GM23338 (cell line): ENCODE results near the gene IL17REL. TPM values are rescaled to one million over a fixed set of nuclear protein-coding genes. Genes with fewer than 3 reads are reported as not detected.

Experiments used
- ATAC-seq: fragments of 200-7000 bp; cut with Tn5 transposase; 3 replicates; pipeline ENCODE4 v1.9.1; 2020
- DNase-seq: peaks from one replicate; pipeline ENCODE4 v3.0.0-alpha.2; 2015; ENCODE audit warnings: low spot score
- H2AFZ ChIP-seq: fragments of 200-600 bp; sonication (generic); 2 replicates; pipeline ENCODE4 v1.8.0; 2016; ENCODE audit warnings: antibody characterized with exemption, mild to moderate bottlenecking, moderate library complexity
- H3F3A ChIP-seq: fragments of 200-600 bp; sonication (generic); replicated peaks from 2 replicates; pipeline ENCODE4 v1.8.0; 2017; ENCODE audit warnings: antibody characterized with exemption, mixed run types, low read depth
- H3K27ac ChIP-seq: fragments of 200-600 bp; sonication (generic); 2 replicates; pipeline ENCODE4 v1.6.1; 2016; ENCODE audit warnings: low read depth
- H3K27me3 ChIP-seq: fragments of 200-600 bp; sonication (generic); 2 replicates; pipeline ENCODE4 v1.8.0; 2016; ENCODE audit warnings: mild to moderate bottlenecking, mixed run types, moderate library complexity; ENCODE audit not compliant: insufficient read depth
- H3K36me3 ChIP-seq: fragments of 200-600 bp; sonication (generic); 2 replicates; pipeline ENCODE4 v1.8.0; 2016; ENCODE audit warnings: mild to moderate bottlenecking; ENCODE audit not compliant: insufficient read depth
- H3K4me1 ChIP-seq: fragments of 200-600 bp; sonication (generic); 2 replicates; pipeline ENCODE4 v1.8.0; 2016; ENCODE audit warnings: mild to moderate bottlenecking, moderate library complexity; ENCODE audit not compliant: insufficient read depth
- H3K4me2 ChIP-seq: fragments of 200-600 bp; sonication (generic); 2 replicates; pipeline ENCODE4 v1.7.1; 2017; ENCODE audit warnings: mixed run types
- H3K4me3 ChIP-seq: fragments of 200-600 bp; sonication (generic); 2 replicates; pipeline ENCODE4 v1.6.1; 2016; ENCODE audit warnings: mixed run types
- H3K79me2 ChIP-seq: fragments of 200-600 bp; sonication (generic); replicated peaks from 2 replicates; pipeline ENCODE4 v1.8.0; 2017; ENCODE audit warnings: mild to moderate bottlenecking; ENCODE audit not compliant: insufficient read depth
- H3K9me2 ChIP-seq: fragments of 200-600 bp; sonication (generic); 2 replicates; pipeline ENCODE4 v1.8.0; 2017; ENCODE audit not compliant: insufficient read depth
- H4K20me1 ChIP-seq: fragments of 200-600 bp; sonication (generic); replicated peaks from 2 replicates; pipeline ENCODE4 v1.8.0; 2017; ENCODE audit warnings: mild to moderate bottlenecking; ENCODE audit not compliant: insufficient read depth
- H3K27ac Mint-ChIP-seq: 2 replicates; pipeline ENCODE4 v1.8.0; 2020; ENCODE audit warnings: inconsistent platforms, mild to moderate bottlenecking, moderate library complexity, mixed read lengths
- H3K27me3 Mint-ChIP-seq: 3 replicates; pipeline ENCODE4 v1.8.0; 2022; ENCODE audit warnings: low read depth, mild to moderate bottlenecking, moderate library complexity, mixed read lengths, inconsistent platforms; ENCODE audit not compliant: insufficient read depth, poor library complexity
- H3K36me3 Mint-ChIP-seq: 3 replicates; pipeline ENCODE4 v1.8.0; 2021; ENCODE audit warnings: low read depth, mild to moderate bottlenecking, inconsistent platforms, moderate library complexity, mixed read lengths
- H3K4me1 Mint-ChIP-seq: 3 replicates; pipeline ENCODE4 v1.8.0; 2020; ENCODE audit warnings: mild to moderate bottlenecking, inconsistent platforms, mixed read lengths
- H3K4me3 Mint-ChIP-seq: 3 replicates; pipeline ENCODE4 v1.8.0; 2021; ENCODE audit warnings: moderate library complexity, mild to moderate bottlenecking, inconsistent platforms, mixed read lengths
- H3K9me3 Mint-ChIP-seq: 3 replicates; pipeline ENCODE4 v1.8.0; 2020; ENCODE audit warnings: moderate library complexity, mild to moderate bottlenecking, inconsistent platforms, mixed read lengths
- JUNB ChIP-seq: IDR thresholded peaks from one replicate; pipeline ENCODE4 v1.6.1; 2016; ENCODE audit warnings: antibody characterized with exemption; ENCODE audit not compliant: unreplicated experiment
- ZNF331 ChIP-seq: fragments of 250-450 bp; sonication (Bioruptor Pico); IDR thresholded peaks from 2 replicates; pipeline ENCODE4 v1.5.0; 2020; ENCODE audit warnings: low read depth, mild to moderate bottlenecking, moderate library complexity
- polyA plus RNA-seq: library from polyadenylated mRNA; unstranded; fragments of >200 nt; fragmentation: Nextera tagmentation; extraction: Ambion mirVana; gene quantifications from 2 replicates; pipeline ENCODE4 v1.2.1, GENCODE V29; 2016
- total RNA-seq: library from RNA; depleted of rRNA; stranded (reverse); fragments of >200 nt; shearing (Covaris generic); gene quantifications from 2 replicates; pipeline ENCODE4 v1.2.3, GENCODE V29; 2014
- TF ChIP-seq, protein P1 (sequence below): fragments of 250-450 bp; sonication (Bioruptor Pico); IDR thresholded peaks from 2 replicates; pipeline ENCODE4 v1.5.0; 2020; ENCODE audit warnings: mild to moderate bottlenecking, moderate library complexity
- TF ChIP-seq, protein P2 (sequence below): IDR thresholded peaks from 2 replicates; pipeline ENCODE4 v1.6.1; 2016; ENCODE audit warnings: antibody characterized with exemption

IL17REL gene
- total and polyA plus RNA-seq, 2 experiments from 2014 or later = 0.31 TPM; not detected in 1

- TF ChIP-seq, protein P1, sequence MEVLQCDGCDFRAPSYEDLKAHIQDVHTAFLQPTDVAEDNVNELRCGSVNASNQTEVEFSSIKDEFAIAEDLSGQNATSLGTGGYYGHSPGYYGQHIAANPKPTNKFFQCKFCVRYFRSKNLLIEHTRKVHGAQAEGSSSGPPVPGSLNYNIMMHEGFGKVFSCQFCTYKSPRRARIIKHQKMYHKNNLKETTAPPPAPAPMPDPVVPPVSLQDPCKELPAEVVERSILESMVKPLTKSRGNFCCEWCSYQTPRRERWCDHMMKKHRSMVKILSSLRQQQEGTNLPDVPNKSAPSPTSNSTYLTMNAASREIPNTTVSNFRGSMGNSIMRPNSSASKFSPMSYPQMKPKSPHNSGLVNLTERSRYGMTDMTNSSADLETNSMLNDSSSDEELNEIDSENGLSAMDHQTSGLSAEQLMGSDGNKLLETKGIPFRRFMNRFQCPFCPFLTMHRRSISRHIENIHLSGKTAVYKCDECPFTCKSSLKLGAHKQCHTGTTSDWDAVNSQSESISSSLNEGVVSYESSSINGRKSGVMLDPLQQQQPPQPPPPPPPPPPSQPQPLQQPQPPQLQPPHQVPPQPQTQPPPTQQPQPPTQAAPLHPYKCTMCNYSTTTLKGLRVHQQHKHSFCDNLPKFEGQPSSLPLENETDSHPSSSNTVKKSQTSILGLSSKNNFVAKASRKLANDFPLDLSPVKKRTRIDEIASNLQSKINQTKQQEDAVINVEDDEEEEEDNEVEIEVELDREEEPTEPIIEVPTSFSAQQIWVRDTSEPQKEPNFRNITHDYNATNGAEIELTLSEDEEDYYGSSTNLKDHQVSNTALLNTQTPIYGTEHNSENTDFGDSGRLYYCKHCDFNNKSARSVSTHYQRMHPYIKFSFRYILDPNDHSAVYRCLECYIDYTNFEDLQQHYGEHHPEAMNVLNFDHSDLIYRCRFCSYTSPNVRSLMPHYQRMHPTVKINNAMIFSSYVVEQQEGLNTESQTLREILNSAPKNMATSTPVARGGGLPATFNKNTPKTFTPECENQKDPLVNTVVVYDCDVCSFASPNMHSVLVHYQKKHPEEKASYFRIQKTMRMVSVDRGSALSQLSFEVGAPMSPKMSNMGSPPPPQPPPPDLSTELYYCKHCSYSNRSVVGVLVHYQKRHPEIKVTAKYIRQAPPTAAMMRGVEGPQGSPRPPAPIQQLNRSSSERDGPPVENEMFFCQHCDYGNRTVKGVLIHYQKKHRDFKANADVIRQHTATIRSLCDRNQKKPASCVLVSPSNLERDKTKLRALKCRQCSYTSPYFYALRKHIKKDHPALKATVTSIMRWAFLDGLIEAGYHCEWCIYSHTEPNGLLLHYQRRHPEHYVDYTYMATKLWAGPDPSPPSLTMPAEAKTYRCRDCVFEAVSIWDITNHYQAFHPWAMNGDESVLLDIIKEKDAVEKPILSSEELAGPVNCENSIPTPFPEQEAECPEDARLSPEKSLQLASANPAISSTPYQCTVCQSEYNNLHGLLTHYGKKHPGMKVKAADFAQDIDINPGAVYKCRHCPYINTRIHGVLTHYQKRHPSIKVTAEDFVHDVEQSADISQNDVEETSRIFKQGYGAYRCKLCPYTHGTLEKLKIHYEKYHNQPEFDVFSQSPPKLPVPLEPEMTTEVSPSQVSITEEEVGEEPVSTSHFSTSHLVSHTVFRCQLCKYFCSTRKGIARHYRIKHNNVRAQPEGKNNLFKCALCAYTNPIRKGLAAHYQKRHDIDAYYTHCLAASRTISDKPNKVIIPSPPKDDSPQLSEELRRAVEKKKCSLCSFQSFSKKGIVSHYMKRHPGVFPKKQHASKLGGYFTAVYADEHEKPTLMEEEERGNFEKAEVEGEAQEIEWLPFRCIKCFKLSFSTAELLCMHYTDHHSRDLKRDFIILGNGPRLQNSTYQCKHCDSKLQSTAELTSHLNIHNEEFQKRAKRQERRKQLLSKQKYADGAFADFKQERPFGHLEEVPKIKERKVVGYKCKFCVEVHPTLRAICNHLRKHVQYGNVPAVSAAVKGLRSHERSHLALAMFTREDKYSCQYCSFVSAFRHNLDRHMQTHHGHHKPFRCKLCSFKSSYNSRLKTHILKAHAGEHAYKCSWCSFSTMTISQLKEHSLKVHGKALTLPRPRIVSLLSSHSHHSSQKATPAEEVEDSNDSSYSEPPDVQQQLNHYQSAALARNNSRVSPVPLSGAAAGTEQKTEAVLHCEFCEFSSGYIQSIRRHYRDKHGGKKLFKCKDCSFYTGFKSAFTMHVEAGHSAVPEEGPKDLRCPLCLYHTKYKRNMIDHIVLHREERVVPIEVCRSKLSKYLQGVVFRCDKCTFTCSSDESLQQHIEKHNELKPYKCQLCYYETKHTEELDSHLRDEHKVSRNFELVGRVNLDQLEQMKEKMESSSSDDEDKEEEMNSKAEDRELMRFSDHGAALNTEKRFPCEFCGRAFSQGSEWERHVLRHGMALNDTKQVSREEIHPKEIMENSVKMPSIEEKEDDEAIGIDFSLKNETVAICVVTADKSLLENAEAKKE = no peak
- TF ChIP-seq, protein P2, sequence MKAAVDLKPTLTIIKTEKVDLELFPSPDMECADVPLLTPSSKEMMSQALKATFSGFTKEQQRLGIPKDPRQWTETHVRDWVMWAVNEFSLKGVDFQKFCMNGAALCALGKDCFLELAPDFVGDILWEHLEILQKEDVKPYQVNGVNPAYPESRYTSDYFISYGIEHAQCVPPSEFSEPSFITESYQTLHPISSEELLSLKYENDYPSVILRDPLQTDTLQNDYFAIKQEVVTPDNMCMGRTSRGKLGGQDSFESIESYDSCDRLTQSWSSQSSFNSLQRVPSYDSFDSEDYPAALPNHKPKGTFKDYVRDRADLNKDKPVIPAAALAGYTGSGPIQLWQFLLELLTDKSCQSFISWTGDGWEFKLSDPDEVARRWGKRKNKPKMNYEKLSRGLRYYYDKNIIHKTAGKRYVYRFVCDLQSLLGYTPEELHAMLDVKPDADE = no peak
- no peak for TF ChIP-seq JUNB
Measured at GRCh38 chr22:49965091-49966040, 47.2 kb downstream of the IL17REL start (continued).

- H3K27me3 Mint-ChIP-seq = peaks cover 9% of the 10 kb centered on the region
- TF ChIP-seq, protein P1 = no peak
- no peak for TF ChIP-seq ZNF331
Measured at GRCh38 chr22:49964136-49965090, 48.2 kb downstream of the IL17REL start.

More at GRCh38 chr22:49964136-49965090, 48.2 kb downstream of the IL17REL start:
- no peak overlapping the region for H3K4me2 ChIP-seq
- ATAC-seq (no peak), DNase-seq (no peak)
- H3K9me2 ChIP-seq = no peaks in the 10 kb centered on the region
- peaks cover 14% of the 10 kb centered on the region for H3K79me2 ChIP-seq
- 0 out of 2 replicates have a peak, but pooled peaks cover 5% of the 10 kb centered on the region for H4K20me1 ChIP-seq
- Mint-ChIP-seq H3K4me1 (peaks cover 3% of the 10 kb centered on the region; the same call in 2 of the 3 replicates), H3K36me3 (peaks cover 19% of the 10 kb centered on the region), H3K9me3 (no peaks in the 10 kb centered on the region; the same call in 2 of the 3 replicates), H3K27ac (no peak overlapping the region), H3K4me3 (no peak overlapping the region; the same call in 2 of the 3 replicates)
- H2AFZ ChIP-seq = no peak overlapping the region
- peaks cover 14% of the 10 kb centered on the region for H3K27me3 ChIP-seq
- no peaks in the 10 kb centered on the region for H3K4me1 ChIP-seq
- no peaks in the 10 kb centered on the region for H3F3A ChIP-seq
- no peak overlapping the region for H3K4me3 ChIP-seq
- H3K36me3 ChIP-seq = no peaks in the 10 kb centered on the region
- no peak overlapping the region for H3K27ac ChIP-seq
